Hematopoietic multipotent progenitor cell treated with erythropoietin and hydrocortisone succinate and interleukin-3 and kit ligand, for 6 days (in vitro differentiated cells): ENCODE measurements around the gene FBXL13.
"Not testable (repeated sequence)": the region's sequence is repeated elsewhere in the genome, so short reads cannot be mapped to it uniquely, and the experiment has no call there.

ENCODE experiments used
- DNase-seq: peaks from one replicate; pipeline ENCODE4 v3.0.0-alpha.2; 2015

Gene FBXL13

GRCh38 chr7:102810916-102811315, 263.7 kb downstream of the FBXL13 start:
- DNase-seq: no peak

GRCh38 chr7:102806613-102807012, 268.0 kb downstream of the FBXL13 start:
- no peak for DNase-seq

GRCh38 chr7:102795987-102796595, 278.5 kb downstream of the FBXL13 start:
- not testable (repeated sequence) for DNase-seq

DNA sequence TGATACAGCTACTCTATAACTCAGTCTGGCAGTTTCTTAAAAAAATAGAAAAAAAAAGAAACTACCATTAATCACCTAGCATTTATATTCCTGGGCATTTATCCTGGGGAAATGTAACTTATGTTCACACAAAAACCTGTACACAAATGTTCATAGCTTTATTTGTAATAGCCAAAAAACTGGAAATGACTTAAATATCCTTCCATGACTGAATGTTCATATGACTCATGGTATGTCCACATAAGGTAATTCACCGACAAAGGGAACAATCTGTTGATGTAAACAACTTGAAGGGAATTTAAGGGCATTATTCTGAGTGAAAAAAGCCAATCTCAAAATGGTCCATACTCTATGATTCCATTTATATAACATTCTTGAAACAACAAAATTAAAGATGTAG, 280.0 kb downstream of the FBXL13 start:
- DNase-seq: not testable (repeated sequence)

DNA sequence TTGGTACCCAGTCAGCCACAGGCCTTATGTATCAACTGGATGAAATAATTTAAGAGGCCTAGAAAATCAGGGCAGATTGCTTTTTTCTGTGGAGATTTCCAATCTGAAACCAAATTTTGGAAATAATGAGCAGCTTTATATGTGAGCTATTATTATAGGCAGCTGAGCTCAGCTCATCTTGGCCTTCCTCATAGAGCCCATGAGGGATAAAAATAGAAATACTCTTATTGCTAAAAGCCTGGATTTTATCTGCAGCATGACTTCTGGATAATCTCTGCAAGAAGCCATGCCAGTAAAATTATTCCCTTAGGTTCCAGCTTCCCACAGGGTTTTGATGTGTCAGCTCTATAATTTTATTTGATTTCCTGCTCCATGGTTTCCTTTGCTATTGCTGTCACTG, 282.8 kb downstream of the FBXL13 start:
- not testable (repeated sequence) for DNase-seq

DNA sequence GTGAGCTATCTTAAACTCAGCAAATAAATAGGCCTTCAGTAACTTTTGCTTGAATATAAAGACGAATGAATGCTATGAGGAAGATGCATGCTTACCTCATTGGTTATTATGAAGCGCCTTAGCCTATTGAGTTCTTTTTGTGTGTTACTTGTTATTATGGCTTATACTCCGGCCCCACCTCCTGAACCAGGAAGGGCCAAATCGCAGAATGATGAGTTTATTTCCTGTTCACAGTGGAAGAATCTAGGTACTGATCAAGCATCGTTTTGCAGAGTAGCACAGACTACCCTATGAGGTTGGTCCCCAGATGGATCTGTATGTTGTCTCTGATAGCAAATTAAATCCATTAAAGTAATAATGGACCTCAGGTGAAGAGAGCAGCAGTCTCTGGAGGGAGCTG, 283.2 kb downstream of the FBXL13 start:
- DNase-seq: not testable (repeated sequence)

GRCh38 chr7:102790364-102791100, 284.1 kb downstream of the FBXL13 start:
- DNase-seq: not testable (repeated sequence)

DNA sequence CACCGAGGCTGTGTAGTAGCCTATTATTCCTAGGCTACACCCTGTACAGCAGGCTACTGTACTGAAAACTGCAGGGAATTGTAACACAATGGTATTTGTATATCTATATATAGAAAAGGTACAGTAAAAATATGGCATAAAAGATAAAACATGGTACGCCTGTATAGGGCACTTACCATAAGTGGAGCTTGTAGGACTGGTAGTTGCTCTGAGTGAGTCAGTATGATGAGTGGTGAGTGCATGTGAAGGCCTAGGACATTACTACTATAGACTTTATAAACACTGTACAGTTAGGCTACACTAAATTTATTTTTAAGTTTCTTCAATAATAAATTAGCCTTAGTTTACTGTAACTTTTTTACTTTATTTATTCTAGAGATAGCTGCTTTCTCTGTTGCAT, 285.8 kb downstream of the FBXL13 start:
- not testable (repeated sequence) for DNase-seq

GRCh38 chr7:102780926-102781325, 293.7 kb downstream of the FBXL13 start:
- DNase-seq: not testable (repeated sequence)

DNA sequence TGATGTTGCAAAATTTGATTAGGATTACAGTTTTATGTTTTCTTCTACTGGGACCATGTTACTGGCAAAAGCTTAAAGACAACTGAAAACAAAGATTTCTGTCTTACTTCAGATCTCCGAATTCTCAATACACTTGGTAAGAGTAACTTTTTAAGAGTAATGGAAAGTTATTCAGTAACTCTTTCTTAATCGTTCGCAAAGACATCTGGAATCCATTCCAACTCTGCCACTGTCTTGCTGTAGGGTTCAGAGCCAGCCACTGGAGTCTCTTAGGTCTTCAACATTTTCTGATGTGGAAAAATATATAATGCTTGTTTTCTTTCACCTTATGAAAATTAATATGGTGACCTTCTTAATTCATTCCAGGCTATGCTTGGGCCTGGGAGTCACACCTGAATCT, 295.9 kb downstream of the FBXL13 start:
- DNase-seq: not testable (repeated sequence)

GRCh38 chr7:102776217-102776616, 298.4 kb downstream of the FBXL13 start:
- DNase-seq: not testable (repeated sequence)

DNA sequence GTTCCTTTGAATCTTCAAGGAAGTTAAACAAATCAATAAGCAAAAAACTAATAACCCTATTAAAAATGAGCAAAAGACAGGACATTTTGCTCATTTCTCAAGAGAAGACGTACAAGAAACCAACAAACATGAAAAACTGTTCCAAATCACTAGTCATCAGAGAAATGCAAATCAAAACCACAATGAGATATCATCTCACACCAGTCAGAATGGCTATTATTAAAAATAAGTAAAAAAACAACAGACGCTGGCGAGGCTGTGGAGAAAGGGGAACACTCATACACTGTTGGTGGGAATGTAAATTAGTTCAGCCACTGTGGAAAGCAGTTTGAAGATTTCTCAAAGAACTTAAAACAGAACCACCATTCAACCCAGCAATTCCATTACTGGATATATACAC, 304.1 kb downstream of the FBXL13 start:
- DNase-seq: not testable (repeated sequence)

- not testable (repeated sequence) for DNase-seq
Observed at GRCh38 chr7:102769657-102770192, 304.9 kb downstream of the FBXL13 start.

DNA sequence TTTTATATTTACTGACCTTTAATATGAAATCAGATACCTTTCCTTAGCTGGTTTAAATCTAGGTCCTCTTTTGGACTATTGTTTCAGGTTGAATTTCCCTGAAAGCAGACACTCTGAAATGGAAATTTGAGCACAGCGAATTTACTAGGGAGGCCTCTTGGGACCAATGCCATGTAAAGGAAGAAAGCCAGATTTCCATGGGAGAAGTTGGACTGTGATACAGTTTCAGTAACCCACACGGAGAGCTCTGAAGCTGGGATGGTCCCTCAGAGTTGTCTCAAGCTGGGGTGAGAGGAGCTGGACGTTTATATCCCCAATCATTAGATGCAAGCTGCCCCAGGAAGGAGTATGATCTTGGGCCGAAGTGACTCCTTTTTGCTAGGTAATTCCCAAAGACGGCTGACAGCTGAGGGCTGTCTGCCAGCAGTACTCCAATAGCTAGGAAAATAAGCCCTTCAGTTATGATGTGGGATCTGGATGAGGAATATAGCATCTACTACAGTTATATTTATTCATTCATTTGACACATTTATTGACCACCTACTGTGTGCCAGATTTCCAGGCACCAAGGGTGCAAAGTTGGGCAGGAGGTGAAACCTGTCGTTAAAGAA, 311.2 kb downstream of the FBXL13 start:
- DNase-seq: not testable (repeated sequence)
